CD8-positive, alpha-beta memory T cell (primary cell): ENCODE data around the gene ERC2. TPM values are rescaled to one million over a fixed set of nuclear protein-coding genes. Genes with fewer than 3 reads are reported as not detected.

Experiments
- CTCF ChIA-PET: fragments of 350-600 bp; sonication (Branson Sonifier 250); formaldehyde crosslinking; loops from one replicate; lab custom pipeline; 2021; ENCODE audit warnings: antibody characterized with exemption; lab: Charles Lee
- POLR2A ChIA-PET: fragments of 350-600 bp; sonication (Branson Sonifier 250); formaldehyde crosslinking; loops from one replicate; lab custom pipeline; 2021; ENCODE audit warnings: antibody characterized with exemption; lab: Charles Lee
- DNase-seq, 5 donors: peaks; one replicate each; pipeline versions ENCODE4 v3.0.0 to v3.0.0-alpha.2; 2020 to 2022; ENCODE audit warnings: mixed read lengths in 1 of 5
- H3K27ac ChIP-seq: one replicate; pipeline ENCODE4 v1.7.0; 2013; ENCODE audit warnings: low read depth, mild to moderate bottlenecking, low read length, moderate library complexity
- H3K27me3 ChIP-seq: 2 replicates; pipeline ENCODE4 v1.7.0; 2013; ENCODE audit warnings: low read length, mild to moderate bottlenecking; ENCODE audit not compliant: insufficient read depth, poor library complexity, severe bottlenecking
- H3K36me3 ChIP-seq: 2 replicates; pipeline ENCODE4 v1.7.0; 2013; ENCODE audit warnings: mild to moderate bottlenecking, low read length, moderate library complexity; ENCODE audit not compliant: insufficient read depth
- H3K4me1 ChIP-seq: 2 replicates; pipeline ENCODE4 v1.7.0; 2013; ENCODE audit warnings: mild to moderate bottlenecking, low read length, moderate library complexity; ENCODE audit not compliant: insufficient read depth
- H3K4me3 ChIP-seq: 2 replicates; pipeline ENCODE4 v1.7.0; 2013; ENCODE audit warnings: mild to moderate bottlenecking, low read length
- H3K9me3 ChIP-seq: 2 replicates; pipeline ENCODE4 v1.7.0; 2013; ENCODE audit warnings: mild to moderate bottlenecking, low read length
- H3K27ac Mint-ChIP-seq, 8 donors: one replicate each; pipeline ENCODE4 v1.8.0; 2020 to 2021; ENCODE audit warnings: mixed read lengths in 8 of 8, mild to moderate bottlenecking in 6 of 8, inconsistent platforms in 3 of 8, moderate library complexity in 3 of 8
- H3K27me3 Mint-ChIP-seq, 2 donors: one replicate each; pipeline ENCODE4 v1.8.0; 2020 to 2021; ENCODE audit warnings: mixed read lengths in 2 of 2, mild to moderate bottlenecking in 1 of 2, moderate library complexity in 1 of 2
- H3K36me3 Mint-ChIP-seq, 3 donors: one replicate each; pipeline ENCODE4 v1.8.0; 2020 to 2021; ENCODE audit warnings: mixed read lengths in 3 of 3, inconsistent platforms in 1 of 3, mild to moderate bottlenecking in 1 of 3
- H3K4me1 Mint-ChIP-seq, 3 donors: one replicate each; pipeline ENCODE4 v1.8.0; 2020 to 2021; ENCODE audit warnings: mixed read lengths in 3 of 3, inconsistent platforms in 1 of 3, mild to moderate bottlenecking in 1 of 3
- H3K4me3 Mint-ChIP-seq, 7 donors: one replicate each; pipeline ENCODE4 v1.8.0; 2020 to 2021; ENCODE audit warnings: mixed read lengths in 7 of 7, mild to moderate bottlenecking in 6 of 7, moderate library complexity in 4 of 7, inconsistent platforms in 2 of 7
- H3K9me3 Mint-ChIP-seq, 5 donors: one replicate each; pipeline ENCODE4 v1.8.0; 2020 to 2022; ENCODE audit warnings: mixed read lengths in 5 of 5, mild to moderate bottlenecking in 3 of 5, moderate library complexity in 2 of 5, inconsistent platforms in 1 of 5
- polyA plus RNA-seq: library from polyadenylated mRNA; unstranded; fragments of 300-500 nt; fragmentation: Illumina TruSeq; gene quantifications from one replicate; pipeline ENCODE4 v1.2.3, GENCODE V29; 2021
- total RNA-seq, 2 experiments: library from RNA; stranded (reverse); gene quantifications; one replicate each; pipeline ENCODE4 v1.2.3, GENCODE V29; 2021

Gene ERC2
- total and polyA plus RNA-seq, 3 experiments from 2014 or later: not detected

- H3K4me1 Mint-ChIP-seq: no peaks in the 10 kb centered on the region
- H3K27ac Mint-ChIP-seq: no peak overlapping the region
- H3K4me3 Mint-ChIP-seq: no peak overlapping the region
- H3K36me3 ChIP-seq: no peaks in the 10 kb centered on the region
- no peaks in the 10 kb centered on the region for H3K36me3 Mint-ChIP-seq
- no peak overlapping the region for H3K27ac ChIP-seq
- H3K9me3 Mint-ChIP-seq: peaks cover 0 to 2% (median 0%) of the 10 kb centered on the region in 5 donors
- ChIA-PET CTCF (no interaction called here), POLR2A (interaction anchor here (0.6 kb wide), 1 partner anchor 298 kb away, joined by 3 read pairs; no protein-coding TSS in a partner anchor)
- no peaks in the 10 kb centered on the region for H3K27me3 ChIP-seq
- no peaks in the 10 kb centered on the region for H3K4me1 ChIP-seq
- no peaks in the 10 kb centered on the region for H3K9me3 ChIP-seq
- no peak for DNase-seq
- H3K27me3 Mint-ChIP-seq: peaks cover 35 to 42% of the 10 kb centered on the region in 2 donors
- no peak overlapping the region for H3K4me3 ChIP-seq
Observed at GRCh38 chr3:56459104-56459496, 9.2 kb downstream of the ERC2 start.

- Mint-ChIP-seq H3K4me3 (no peak overlapping the region), H3K9me3 (peaks cover 0 to 2% (median 0%) of the 10 kb centered on the region in 5 donors), H3K27ac (no peak overlapping the region), H3K36me3 (no peaks in the 10 kb centered on the region), H3K27me3 (peaks cover 40 to 41% of the 10 kb centered on the region in 2 donors), H3K4me1 (no peaks in the 10 kb centered on the region)
- POLR2A ChIA-PET: interaction anchor here (0.6 kb wide), 1 partner anchor 298 kb away, joined by 3 read pairs; no protein-coding TSS in a partner anchor
- CTCF ChIA-PET: no interaction called here
- Histone ChIP-seq H3K9me3 (no peaks in the 10 kb centered on the region), H3K27ac (no peak overlapping the region), H3K36me3 (no peaks in the 10 kb centered on the region), H3K4me3 (no peak overlapping the region), H3K27me3 (no peaks in the 10 kb centered on the region), H3K4me1 (no peaks in the 10 kb centered on the region)
- no peak for DNase-seq
Observed at GRCh38 chr3:56458496-56459103, 9.7 kb downstream of the ERC2 start.

GRCh38 chr3:56456117-56456516 is 12.2 kb downstream of the ERC2 start:
- CTCF ChIA-PET: no interaction called here
- H3K27me3 Mint-ChIP-seq: peaks cover 31 to 32% of the 10 kb centered on the region in 2 donors

GRCh38 chr3:56453011-56453410 is 15.3 kb downstream of the ERC2 start:
- Histone ChIP-seq H3K27ac (no peak overlapping the region), H3K4me3 (no peak overlapping the region), H3K36me3 (no peaks in the 10 kb centered on the region), H3K9me3 (no peaks in the 10 kb centered on the region), H3K4me1 (no peaks in the 10 kb centered on the region), H3K27me3 (no peaks in the 10 kb centered on the region)
- ChIA-PET POLR2A (no interaction called here), CTCF (no interaction called here)
- no peaks in the 10 kb centered on the region for H3K36me3 Mint-ChIP-seq
- peak overlapping the region in 1 of 7 donors; percentile 19 for H3K4me3 Mint-ChIP-seq
- no peaks in the 10 kb centered on the region for H3K4me1 Mint-ChIP-seq
- no peak for DNase-seq
- peak overlapping the region in 1 of 8 donors; percentile 61 for H3K27ac Mint-ChIP-seq
- H3K9me3 Mint-ChIP-seq: peaks cover 0 to 2% (median 1%) of the 10 kb centered on the region in 5 donors
- H3K27me3 Mint-ChIP-seq: peaks cover 27 to 47% of the 10 kb centered on the region in 2 donors

More at GRCh38 chr3:56456117-56456516, 12.2 kb downstream of the ERC2 start:
- Histone ChIP-seq H3K4me3 (no peak overlapping the region), H3K36me3 (no peaks in the 10 kb centered on the region), H3K4me1 (no peaks in the 10 kb centered on the region), H3K9me3 (no peaks in the 10 kb centered on the region), H3K27me3 (no peaks in the 10 kb centered on the region), H3K27ac (no peak overlapping the region)
- H3K4me1 Mint-ChIP-seq: no peaks in the 10 kb centered on the region
- no peak overlapping the region for H3K27ac Mint-ChIP-seq
- POLR2A ChIA-PET: no interaction called here
- DNase-seq: no peak
- peaks cover 0 to 2% (median 1%) of the 10 kb centered on the region in 5 donors for H3K9me3 Mint-ChIP-seq
- no peaks in the 10 kb centered on the region for H3K36me3 Mint-ChIP-seq
- H3K4me3 Mint-ChIP-seq: no peak overlapping the region

GRCh38 chr3:56452085-56452484 is 16.2 kb downstream of the ERC2 start:
- Mint-ChIP-seq H3K4me3 (no peak overlapping the region), H3K27ac (no peak overlapping the region), H3K4me1 (no peaks in the 10 kb centered on the region), H3K36me3 (no peaks in the 10 kb centered on the region), H3K27me3 (peaks cover 25 to 43% of the 10 kb centered on the region in 2 donors), H3K9me3 (peaks cover 0 to 2% (median 0%) of the 10 kb centered on the region in 5 donors)
- Histone ChIP-seq H3K9me3 (no peaks in the 10 kb centered on the region), H3K27ac (no peak overlapping the region), H3K4me3 (no peak overlapping the region), H3K36me3 (no peaks in the 10 kb centered on the region), H3K27me3 (no peaks in the 10 kb centered on the region), H3K4me1 (no peaks in the 10 kb centered on the region)
- CTCF ChIA-PET: no interaction called here
- POLR2A ChIA-PET: no interaction called here
- no peak for DNase-seq

- CTCF ChIA-PET: no interaction called here
- Histone ChIP-seq H3K36me3 (no peaks in the 10 kb centered on the region), H3K27me3 (no peaks in the 10 kb centered on the region), H3K4me3 (no peak overlapping the region), H3K9me3 (no peaks in the 10 kb centered on the region), H3K4me1 (no peaks in the 10 kb centered on the region), H3K27ac (no peak overlapping the region)
- H3K4me1 Mint-ChIP-seq: no peaks in the 10 kb centered on the region
- peaks cover 2 to 7% (median 5%) of the 10 kb centered on the region in 5 donors for H3K9me3 Mint-ChIP-seq
- POLR2A ChIA-PET: no interaction called here
- no peak overlapping the region for H3K27ac Mint-ChIP-seq
- H3K27me3 Mint-ChIP-seq: peaks cover 14 to 33% of the 10 kb centered on the region in 2 donors
- H3K36me3 Mint-ChIP-seq: no peaks in the 10 kb centered on the region
- DNase-seq: no peak
- H3K4me3 Mint-ChIP-seq: no peak overlapping the region
Observed at GRCh38 chr3:56443372-56443771, 24.9 kb downstream of the ERC2 start.

GRCh38 chr3:56428667-56429066 is 39.6 kb downstream of the ERC2 start:
- no peak overlapping the region for H3K27ac Mint-ChIP-seq
- H3K9me3 ChIP-seq: no peaks in the 10 kb centered on the region
- H3K27me3 Mint-ChIP-seq: peaks cover 20 to 34% of the 10 kb centered on the region in 2 donors
- ChIA-PET POLR2A (no interaction called here), CTCF (no interaction called here)
- H3K4me3 Mint-ChIP-seq: no peak overlapping the region
- no peaks in the 10 kb centered on the region for H3K27me3 ChIP-seq
- peaks cover 2 to 9% (median 4%) of the 10 kb centered on the region in 5 donors for H3K9me3 Mint-ChIP-seq
- no peak overlapping the region for H3K4me3 ChIP-seq
- H3K4me1 Mint-ChIP-seq: no peaks in the 10 kb centered on the region
- H3K36me3 Mint-ChIP-seq: no peaks in the 10 kb centered on the region
- no peaks in the 10 kb centered on the region for H3K36me3 ChIP-seq
- H3K27ac ChIP-seq: no peak overlapping the region
- no peak for DNase-seq
- H3K4me1 ChIP-seq: no peaks in the 10 kb centered on the region

- Histone ChIP-seq H3K4me3 (no peak overlapping the region), H3K4me1 (no peaks in the 10 kb centered on the region), H3K36me3 (no peaks in the 10 kb centered on the region), H3K27ac (no peak overlapping the region), H3K27me3 (no peaks in the 10 kb centered on the region), H3K9me3 (no peaks in the 10 kb centered on the region)
- Mint-ChIP-seq H3K27me3 (peaks cover 13 to 29% of the 10 kb centered on the region in 2 donors), H3K4me3 (no peak overlapping the region), H3K36me3 (no peaks in the 10 kb centered on the region), H3K4me1 (no peaks in the 10 kb centered on the region), H3K27ac (no peak overlapping the region), H3K9me3 (peaks cover 0 to 9% (median 2%) of the 10 kb centered on the region in 5 donors)
- DNase-seq: no peak
- POLR2A ChIA-PET: no interaction called here
- CTCF ChIA-PET: no interaction called here
Observed at GRCh38 chr3:56424885-56425284, 43.4 kb downstream of the ERC2 start.
